GM18526 (cell line): ENCODE measurements around the gene MUC15.

Source experiments
- POLR2A ChIP-seq: IDR thresholded peaks from 3 replicates; pipeline ENCODE4 v1.6.1; 2011; ENCODE audit not compliant: insufficient read length; ENCODE audit errors: extremely low read depth

The MUC15 gene, protein sequence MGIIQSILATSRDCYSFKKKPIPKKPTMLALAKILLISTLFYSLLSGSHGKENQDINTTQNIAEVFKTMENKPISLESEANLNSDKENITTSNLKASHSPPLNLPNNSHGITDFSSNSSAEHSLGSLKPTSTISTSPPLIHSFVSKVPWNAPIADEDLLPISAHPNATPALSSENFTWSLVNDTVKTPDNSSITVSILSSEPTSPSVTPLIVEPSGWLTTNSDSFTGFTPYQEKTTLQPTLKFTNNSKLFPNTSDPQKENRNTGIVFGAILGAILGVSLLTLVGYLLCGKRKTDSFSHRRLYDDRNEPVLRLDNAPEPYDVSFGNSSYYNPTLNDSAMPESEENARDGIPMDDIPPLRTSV

DNA sequence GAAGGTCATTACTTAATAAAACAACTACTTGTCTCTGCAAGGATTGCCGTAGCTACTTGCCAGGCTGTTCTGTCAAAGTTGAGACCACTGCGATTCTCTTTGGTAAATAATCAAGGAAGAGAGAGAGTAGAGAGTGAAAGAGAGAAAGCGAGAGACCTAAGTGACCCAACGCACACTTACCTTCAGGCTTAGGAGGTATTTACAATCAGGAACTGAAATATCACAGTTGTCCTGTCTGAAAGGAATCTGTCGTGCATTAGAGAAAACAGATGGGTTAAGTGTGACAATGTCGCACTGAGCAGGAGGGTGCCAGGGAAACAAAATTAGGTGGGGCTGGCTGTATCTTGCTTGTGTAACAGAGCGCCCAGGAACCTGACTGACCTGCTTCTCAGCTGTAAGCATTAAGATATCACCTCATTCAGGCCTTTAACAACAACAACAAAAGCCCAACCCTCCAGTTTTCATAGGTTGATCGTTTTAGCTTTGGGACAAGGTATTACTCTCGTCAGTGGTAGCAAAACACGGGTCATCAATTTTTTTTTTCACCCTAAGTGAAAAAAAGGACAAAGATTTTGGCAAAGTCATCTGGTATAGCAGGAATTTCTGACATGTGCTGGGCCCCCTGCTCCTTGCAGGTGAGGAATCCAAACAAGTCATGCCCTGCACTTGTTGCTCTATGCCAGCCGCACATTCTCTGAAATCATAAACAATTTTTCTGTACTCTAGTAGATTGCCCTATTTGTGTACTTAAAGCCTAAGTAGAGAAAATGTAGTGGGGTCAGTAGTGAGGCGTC is at the start of gene MUC15:
MUC15 (minus strand) TSS at position 403 of the 794 bp plus-strand sequence. CDS start 5,169 bp downstream, outside the sequence.
- TF ChIP-seq POLR2A, result no peak

DNA sequence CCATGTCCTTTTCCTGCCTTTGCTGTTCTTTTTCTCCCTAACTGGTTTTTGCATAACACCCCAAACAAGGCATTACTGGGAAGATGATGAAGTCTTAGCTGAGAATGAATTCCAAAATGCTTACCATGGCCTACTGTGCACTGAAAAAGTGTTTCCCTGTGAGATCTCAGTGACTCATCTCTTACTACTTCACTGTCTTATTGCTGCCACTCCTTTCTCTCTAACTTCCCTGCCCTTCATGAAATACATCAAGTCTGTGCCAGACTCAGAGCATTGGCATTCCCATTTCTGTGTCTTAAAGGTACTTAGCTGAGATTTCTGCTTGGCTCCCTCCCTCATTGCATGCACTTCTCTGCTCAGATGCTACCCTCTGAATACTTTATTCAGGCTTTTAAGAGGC is 49.1 kb upstream of the MUC15 start:
- no peak for TF ChIP-seq POLR2A

DNA sequence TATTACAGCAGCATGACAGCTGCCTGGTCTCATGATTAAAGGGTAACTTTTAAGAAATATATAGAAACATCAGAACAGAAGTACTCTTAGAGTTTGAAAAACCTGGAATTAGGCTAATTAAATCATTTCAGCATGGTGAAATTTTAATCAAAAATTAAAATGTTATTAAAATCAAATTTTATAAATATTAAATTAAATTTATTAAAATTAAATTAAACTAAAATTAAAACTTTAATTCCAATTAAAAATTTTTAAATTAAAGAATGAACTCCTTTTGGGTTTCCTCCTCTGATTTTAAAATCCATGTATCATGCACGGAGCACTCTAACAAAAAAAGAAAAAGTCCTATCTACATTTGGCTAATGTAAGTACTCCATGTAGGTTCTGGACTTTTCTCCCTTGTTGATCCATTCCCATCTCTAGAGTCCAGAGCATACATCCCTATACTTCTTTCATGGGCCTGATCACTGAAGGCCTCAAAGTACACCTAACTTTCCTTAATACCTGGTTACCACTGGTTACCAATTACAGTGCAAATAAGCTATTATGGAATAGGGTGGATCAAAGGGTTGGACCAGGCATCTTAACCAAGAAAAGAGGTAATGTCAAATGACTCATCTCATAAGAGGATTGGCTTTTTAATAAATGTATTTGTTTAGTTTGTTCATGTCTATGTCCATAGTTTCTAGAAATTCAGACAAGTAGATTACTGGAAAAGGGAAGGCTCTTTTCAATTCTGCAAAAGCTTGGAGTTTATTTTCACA is 48.4 kb upstream of the MUC15 start:
- no peak for TF ChIP-seq POLR2A

DNA sequence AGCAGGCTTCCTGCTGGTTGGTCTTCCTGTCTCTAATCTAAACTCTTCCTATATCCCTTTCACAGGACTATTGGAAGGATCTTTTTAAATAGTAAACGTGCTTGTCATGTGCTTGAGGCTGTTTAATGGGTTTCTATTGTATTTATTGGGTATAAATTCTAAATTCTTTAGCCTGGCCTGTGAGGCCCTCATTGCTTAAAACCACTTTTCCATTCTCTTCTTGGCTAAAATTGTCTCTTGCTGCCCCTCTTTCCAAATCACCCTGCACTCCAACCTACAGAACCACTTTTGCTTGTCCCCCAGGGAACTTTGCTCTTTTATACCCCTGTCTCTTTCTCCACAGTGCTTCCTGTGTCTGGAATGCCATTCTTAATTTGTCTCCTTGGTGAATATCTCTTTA is 46.4 kb upstream of the MUC15 start:
- no peak for TF ChIP-seq POLR2A

DNA sequence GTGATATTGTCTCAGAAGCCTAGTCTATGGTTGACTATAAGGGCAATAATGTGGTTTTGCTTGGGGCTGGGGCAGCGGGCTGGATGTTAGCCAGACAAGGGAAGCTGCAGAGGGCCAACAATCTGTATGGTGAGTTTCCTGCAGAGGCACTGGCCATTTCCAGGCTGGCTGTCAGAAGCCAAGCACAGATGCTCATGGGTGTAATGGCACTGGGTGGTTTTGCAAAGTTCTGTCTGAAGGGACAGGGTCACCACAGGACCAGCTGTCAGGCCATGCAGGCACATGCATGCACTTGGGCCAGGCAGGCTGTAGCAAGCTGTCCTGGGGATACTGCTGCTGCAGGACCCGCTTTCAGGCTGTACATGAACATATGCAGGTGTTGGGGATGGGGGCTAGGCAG is 41.7 kb upstream of the MUC15 start:
- no peak for TF ChIP-seq POLR2A

DNA sequence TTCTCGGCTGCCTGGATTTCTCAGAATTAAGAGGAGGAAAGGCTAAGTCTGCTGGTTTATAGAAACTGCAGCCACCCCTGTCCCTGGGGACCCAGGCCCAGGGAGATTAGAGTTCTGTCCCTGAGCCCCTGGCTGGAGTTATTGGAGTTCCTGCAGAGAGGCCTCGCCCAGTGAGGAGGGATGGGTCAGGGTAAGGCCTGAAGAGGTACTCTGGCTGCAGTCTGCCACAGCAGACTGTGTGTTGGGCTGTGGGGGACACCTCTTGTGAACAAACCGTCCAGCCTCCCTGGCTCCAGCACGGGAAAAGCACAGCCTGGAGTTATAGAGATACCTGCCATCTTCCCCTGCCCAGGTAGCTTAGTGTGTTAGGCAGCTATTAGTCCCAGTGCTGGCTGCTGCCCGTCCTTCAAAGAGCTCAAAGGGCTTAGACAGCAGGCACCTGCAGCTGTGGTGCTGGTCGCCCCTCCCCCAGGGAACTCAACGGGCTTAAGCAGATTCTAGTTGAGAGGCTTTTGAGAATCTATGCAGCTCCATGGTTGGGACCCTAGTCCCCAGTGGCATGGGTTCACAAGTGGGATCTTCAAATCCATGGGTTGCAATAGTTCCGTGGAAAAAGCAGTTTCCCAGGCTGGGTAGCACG is 36.6 kb upstream of the MUC15 start:
- no peak for TF ChIP-seq POLR2A

DNA sequence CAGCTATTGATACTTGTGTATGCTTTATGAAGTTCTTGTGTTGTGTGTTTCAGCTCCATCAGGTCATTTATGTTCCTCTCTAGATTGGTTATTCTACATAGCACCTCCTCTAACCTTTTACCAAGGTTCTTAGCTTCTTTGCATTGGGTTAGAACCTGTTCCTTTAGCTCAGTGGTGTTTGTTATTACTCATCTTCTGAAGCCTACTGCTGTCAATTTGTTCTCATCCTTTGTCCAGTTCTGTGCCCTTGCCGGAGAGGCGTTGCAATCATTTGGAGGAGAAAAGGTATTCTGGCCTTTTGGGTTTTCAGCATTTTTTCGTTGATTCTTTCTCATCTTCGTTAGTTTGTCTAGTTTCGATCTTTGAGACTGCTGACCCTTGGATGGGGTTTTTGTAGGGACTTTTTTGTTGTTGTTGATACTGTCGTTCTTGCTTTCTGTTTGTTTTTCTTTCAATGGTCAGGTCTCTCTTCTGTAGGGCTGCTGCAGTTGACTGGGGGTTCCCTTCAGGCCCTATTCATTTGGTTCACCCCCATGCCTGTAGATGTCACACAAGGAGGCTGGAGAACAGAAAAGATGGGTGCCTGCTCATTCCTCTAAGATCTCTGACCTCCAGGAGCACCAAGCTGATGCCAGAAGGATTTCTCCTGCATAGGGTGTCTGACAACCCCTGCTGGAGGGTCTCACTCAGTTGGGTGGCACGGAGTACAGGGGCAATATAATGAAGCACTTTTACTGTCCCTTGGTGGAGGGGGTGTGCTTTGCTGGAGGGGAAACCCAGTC is 35.9 kb upstream of the MUC15 start:
- no peak for TF ChIP-seq POLR2A

DNA sequence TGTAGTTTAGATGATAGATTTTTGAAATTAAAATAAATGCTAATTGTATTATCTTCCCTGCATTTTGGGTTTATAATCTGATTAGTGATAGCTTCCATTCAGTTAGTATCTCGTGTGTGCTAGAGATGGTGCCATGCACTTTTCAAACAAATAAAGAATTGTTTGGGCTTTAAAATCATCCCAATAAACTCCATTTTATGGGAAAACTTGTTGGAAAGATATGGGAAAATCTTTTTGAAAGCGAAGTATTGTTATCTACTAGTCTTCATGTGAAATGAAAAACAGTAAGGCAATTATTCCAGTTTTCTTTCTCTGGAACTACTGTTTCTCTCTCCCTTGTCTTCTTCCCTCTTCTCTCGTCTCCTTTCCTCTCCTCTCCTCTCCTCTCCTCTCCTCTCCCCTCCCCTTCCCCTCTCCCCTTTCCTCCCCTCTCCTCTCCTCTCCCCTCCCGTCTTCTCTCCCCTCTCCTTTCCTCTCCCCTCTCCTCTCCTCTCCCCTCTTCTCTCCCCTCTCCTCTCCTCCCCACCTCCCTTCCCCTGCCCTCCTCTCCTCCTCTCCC is 27.9 kb upstream of the MUC15 start:
- no peak for TF ChIP-seq POLR2A

DNA sequence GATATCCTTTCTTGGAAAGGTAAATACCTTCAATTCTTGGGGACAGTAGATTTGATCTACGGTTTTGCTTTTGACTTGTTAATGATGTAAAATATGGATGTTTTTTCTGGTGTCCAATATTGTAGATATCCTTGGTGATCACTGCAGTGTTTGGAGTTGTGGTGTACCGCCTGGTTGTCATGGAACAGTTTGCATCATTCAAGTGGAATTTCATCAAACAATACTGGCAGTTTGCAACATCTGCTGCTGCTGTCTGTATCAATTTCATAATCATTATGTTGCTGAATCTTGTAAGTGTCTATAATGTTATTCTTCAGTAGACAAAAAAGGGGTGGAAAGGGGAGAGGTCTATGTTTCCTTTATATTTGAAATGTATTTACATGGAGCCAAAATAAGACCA is 27.4 kb upstream of the MUC15 start:
- TF ChIP-seq POLR2A, result no peak

DNA sequence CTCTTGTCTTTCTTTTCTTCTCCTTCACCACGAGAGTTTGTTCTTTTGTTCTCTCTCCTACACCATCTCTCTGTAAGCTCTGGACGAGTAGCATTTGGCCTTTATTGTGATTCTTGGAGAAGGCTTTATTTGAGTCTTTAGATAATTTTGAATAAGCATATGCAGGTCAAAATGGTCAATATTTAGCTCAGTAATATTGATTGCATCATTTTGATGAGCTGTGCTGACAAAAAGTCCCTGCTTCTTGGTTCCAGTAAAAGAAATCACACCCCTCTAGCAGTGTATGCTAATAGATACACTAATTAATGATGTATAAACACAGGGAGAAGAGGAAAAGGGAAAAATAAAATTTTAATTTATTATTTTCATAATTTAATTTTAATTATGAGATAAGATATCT is 25.8 kb upstream of the MUC15 start:
- no peak for TF ChIP-seq POLR2A

DNA sequence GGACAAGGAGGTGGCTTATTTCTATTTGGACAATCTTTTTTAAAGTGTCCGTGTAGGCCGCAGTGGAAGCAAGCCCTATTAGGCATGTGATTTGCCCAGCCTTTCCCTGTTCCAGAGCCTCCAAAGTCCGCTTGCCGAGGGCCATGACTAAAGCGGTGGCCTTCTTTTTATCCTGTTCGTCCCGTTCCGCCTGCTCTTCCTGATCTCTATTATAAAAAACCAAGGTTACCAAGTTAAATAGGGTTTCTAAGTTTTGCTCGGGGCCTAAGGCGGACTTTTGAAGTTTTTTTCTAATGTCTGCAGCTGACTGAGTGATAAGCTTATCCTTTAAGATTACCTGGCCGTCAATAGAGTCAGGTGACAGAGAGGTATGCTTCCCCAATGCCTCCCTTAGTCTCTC is 21.6 kb upstream of the MUC15 start:
- no peak for TF ChIP-seq POLR2A

DNA sequence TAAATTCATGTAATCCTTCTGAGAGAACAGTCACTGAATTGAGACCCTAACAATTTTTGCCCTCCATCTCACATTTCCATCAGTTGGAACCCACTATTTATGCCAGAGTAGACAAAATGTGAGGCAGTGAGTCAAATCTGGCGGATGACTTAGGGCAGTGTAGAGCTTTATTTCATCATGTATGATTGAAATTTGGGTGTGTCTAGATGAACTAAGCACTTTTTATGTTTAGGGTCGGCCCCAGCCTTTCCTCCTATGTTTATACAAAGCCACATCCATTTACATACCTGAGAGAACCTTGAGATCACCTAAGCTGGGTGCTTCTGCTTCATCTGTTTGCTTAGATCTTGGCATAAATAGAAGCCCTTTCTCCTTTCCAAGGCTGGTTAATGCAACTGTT is 15.0 kb upstream of the MUC15 start:
- no peak for TF ChIP-seq POLR2A

DNA sequence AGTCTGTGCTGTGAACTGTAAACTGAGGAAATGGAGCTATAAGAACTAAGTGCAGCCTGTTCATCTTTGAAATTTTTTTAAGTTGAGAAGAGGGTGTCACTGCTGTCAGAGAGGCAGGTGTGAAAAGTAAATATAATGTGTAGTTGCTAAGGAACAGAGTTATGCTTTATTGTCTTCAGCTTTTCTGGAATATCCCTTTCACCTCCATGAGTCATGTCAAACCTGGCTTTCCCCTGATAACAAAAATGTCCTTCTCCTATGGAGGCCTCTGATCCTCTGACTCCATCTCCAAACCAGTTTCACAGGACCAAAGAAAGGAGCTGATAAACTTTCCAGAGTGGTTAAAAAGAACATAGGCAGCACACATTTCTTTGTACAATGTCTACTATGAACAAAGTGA is 12.8 kb upstream of the MUC15 start:
- no peak for TF ChIP-seq POLR2A

DNA sequence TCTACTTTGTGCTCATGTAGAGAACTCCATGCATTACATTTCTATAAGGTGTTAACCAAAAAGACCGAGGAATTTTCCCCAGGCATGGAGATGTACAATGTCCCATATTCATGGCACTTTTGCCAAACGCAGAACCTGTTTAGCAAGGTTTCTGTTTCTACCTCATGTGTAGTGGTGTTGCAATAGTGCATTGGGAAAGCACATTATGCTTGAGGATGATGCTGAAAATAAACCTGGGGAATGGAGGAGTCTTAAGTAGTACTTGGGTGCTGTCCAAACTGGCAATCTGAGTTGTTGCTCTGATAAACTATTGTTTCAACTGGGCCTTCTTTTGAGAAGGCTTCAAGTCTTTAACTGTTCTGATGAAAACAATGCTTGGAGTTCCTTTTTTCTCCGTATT is 11.5 kb upstream of the MUC15 start:
- no peak for TF ChIP-seq POLR2A
